Right lobe of liver (tissue), 6 donors: ENCODE data around the gene DLGAP4. TPM values are rescaled to one million over a fixed set of nuclear protein-coding genes. Genes with fewer than 3 reads are reported as not detected.

Experiments used
- ATAC-seq, 4 donors: fragments of 200-7000 bp; cut with Tn5 transposase; one replicate each; pipeline ENCODE4 v1.9.1; 2020; ENCODE audit warnings: mild to moderate bottlenecking in 4 of 4, moderate library complexity in 4 of 4
- DNase-seq, 3 donors: peaks; one replicate each; pipeline ENCODE4 v3.0.0-alpha.2; 2020
- H3K27ac ChIP-seq, 3 donors: fragments of 200-600 bp; one replicate each; pipeline ENCODE4 v1.8.0; 2022
- H3K27me3 ChIP-seq, 2 donors: fragments of 200-600 bp; one replicate each; pipeline ENCODE4 v1.8.0; 2022
- H3K36me3 ChIP-seq, 4 donors: fragments of 200-600 bp; sonication (generic) in 1 of 4; one replicate each; pipeline versions ENCODE4 v1.5.1 to v1.8.0; 2017 to 2022; ENCODE audit warnings: control low read depth in 1 of 4
- H3K4me1 ChIP-seq, 4 donors: fragments of 200-600 bp; sonication (generic) in 1 of 4; one replicate each; pipeline versions ENCODE4 v1.5.1 to v1.8.0; 2017 to 2022; ENCODE audit warnings: control low read depth in 1 of 4
- H3K4me3 ChIP-seq, 3 donors: fragments of 200-600 bp; one replicate each; pipeline ENCODE4 v1.8.0; 2022
- H3K9me3 ChIP-seq, 4 donors: fragments of 200-600 bp; sonication (generic) in 1 of 4; one replicate each; pipeline versions ENCODE4 v1.5.1 to v1.8.0; 2017 to 2022; ENCODE audit warnings: control low read depth in 1 of 4
- CTCF ChIP-seq, 4 donors: fragments of 200-600 bp in 3 of 4; fragments of 450-650 bp in 1 of 4; IDR thresholded peaks; one replicate each; pipeline versions ENCODE4 v1.5.1 to v1.8.0; 2016 to 2022; ENCODE audit warnings: antibody characterized with exemption in 4 of 4, mild to moderate bottlenecking in 2 of 4
- POLR2A ChIP-seq: fragments of 450-650 bp; IDR thresholded peaks from one replicate; pipeline ENCODE4 v1.6.1; 2017; ENCODE audit warnings: antibody characterized with exemption, mild to moderate bottlenecking
- WGBS: methylation state at CpG from one replicate; pipeline ENCODE4 v1.1.6; 2018; ENCODE audit warnings: low coverage, low lambda C conversion rate; ENCODE audit not compliant: insufficient coverage; ENCODE audit errors: missing lambda C conversion rate; 5-methylcytosine and 5-hydroxymethylcytosine counted together
- intact Hi-C, 2 donors: fragments of 100-400 bp; cut with DNase I; formaldehyde crosslinking; loops; one replicate each; pipeline versions ENCODE4 v1.11.2 to v1.14.1; 2022
- total RNA-seq, 6 experiments: library from RNA; depleted of rRNA in 2 of 6; stranded (reverse); fragments of >200 nt in 2 of 6; fragmentation: NEBNext Ultra II Directional in 3 of 6; extraction: Animal tissue kit (Norgen Biotek cat#: 25700) in 3 of 6; gene quantifications; one replicate each; pipeline versions ENCODE4 v1.1.0 to v1.2.4, GENCODE V29; 2016 to 2023
- donor health status: DM: no; HTN: yes; CAD: no.
- donor health status: DM: no; HTN: no; CAD: no.
- donor health status: DM: no; HTN: no; CAD: no.
- donor health status: DM: no; HTN: yes; CAD: no.
- donor health status: DM: no; HTN: yes; CAD: no.

DLGAP4 gene
- total RNA-seq, 6 experiments from 2014 or later, result 15.5 to 35.1 (median 23.2) TPM

DNA sequence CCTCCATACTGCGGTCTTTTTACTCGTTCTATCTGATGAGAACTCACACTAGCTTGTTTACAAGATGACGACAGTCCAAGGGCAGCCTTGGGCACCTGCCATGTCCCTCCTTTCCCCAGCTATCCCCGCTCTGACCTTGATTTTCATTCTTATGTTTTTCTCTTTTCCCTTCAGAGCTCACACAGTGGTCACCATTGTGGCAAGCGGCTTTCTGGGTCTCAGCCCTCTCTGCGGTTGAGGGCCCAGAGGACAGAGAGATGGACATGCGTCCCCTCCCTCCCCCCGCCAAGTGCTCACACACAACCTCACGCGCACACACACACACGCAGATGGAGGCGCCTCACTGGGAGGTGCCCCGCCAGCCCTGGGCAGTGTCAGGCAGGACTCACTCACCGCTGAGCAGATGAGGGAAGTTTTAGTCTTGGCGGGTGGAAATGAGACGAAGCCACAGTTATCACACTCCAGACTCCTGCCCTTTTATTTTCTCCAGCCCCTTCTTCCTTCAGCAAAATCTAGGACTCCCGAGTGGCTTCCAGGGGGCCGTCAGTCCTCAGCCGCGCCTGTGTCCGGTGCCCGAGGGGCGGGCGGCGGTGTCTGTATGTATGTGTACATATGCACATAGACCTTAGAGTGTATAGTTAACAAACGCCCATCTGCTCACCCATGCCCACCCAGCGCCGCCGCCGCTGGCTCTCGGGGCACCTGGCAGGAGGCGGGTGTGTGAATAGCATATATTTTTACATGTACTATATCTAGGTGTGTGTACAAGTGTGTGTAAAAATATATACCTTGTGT is 221.4 kb downstream of the DLGAP4 start:
- 93% methylated on average over 14 of the region's 32 CpGs for WGBS
- Histone ChIP-seq H3K9me3 (no peaks in the 10 kb centered on the region), H3K27ac (no peak overlapping the region), H3K4me3 (no peak overlapping the region), H3K36me3 (peaks cover 0 to 38% (median 14%) of the 10 kb centered on the region in 4 donors), H3K27me3 (no peaks in the 10 kb centered on the region), H3K4me1 (no peaks in the 10 kb centered on the region)
- TF ChIP-seq CTCF (IDR thresholded peaks at IDR 0.05) (no peak), POLR2A (no peak)
- ATAC-seq (peak in 2 of 4 donors; percentile 13 to 18), DNase-seq (no peak)
- intact Hi-C loops, result no loop called here

GRCh38 chr20:36528176-36528874 is 222.2 kb downstream of the DLGAP4 start:
- peaks cover 0 to 38% (median 14%) of the 10 kb centered on the region in 4 donors for H3K36me3 ChIP-seq
- no peaks in the 10 kb centered on the region for H3K27me3 ChIP-seq
- WGBS, result 94% methylated on average over 5 of the region's 18 CpGs
- TF ChIP-seq POLR2A (no peak), CTCF (IDR thresholded peaks at IDR 0.05) (no peak)
- no peaks in the 10 kb centered on the region for H3K4me1 ChIP-seq
- intact Hi-C loops, result no loop called here
- no peaks in the 10 kb centered on the region for H3K9me3 ChIP-seq
- ATAC-seq (no peak), DNase-seq (no peak)
- no peak overlapping the region for H3K27ac ChIP-seq
- H3K4me3 ChIP-seq, result no peak overlapping the region

DNA sequence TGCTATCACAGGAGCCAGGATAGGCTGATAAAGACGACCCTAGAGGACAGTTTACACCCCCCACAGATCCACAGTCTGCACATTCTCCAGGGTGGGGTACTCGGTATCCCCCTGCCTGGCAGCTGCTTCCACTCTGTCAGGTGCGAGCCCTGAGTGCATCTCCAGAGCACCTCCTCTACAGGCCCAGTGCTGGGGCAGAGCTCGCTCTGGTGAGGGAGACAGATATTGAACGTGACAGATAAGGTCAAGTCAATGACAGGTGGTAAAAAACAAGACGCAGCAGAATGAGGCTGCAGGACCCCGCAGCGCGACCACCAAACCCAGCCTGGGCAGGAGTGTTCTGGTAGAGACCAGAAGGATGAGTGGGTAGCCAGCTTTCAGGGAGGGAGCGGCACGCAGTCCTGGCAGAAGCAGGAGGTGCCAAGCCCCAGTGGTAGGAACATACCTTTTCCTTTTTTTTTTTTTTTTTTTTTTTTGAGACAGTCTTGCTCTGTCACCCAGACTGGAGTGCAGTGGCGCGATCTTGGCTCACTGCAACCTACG is 222.8 kb downstream of the DLGAP4 start:
- WGBS, result 81% methylated on average over 12 of the region's 14 CpGs

DNA sequence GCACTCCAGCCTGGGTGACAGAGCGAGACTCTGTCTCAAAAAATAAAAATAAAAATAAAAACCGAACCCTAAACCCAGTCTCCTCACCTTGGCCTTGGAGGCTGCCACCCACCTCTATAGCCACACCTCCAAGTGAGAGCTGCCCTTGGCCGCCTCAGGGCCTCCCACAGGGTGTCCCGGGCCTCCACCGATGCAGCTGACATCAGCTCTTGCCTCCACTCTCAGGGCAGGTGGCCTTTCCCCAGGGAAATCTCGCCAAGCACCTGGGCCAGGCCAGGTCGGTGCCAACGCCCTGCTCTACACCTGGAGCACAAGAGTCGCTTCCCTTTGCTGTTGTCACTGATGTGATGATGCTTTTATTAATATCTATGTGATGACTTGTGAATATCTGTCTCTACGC is 226.2 kb downstream of the DLGAP4 start:
- Histone ChIP-seq H3K27me3 (no peaks in the 10 kb centered on the region), H3K36me3 (peaks cover 0 to 5% (median 2%) of the 10 kb centered on the region in 4 donors), H3K4me1 (no peaks in the 10 kb centered on the region), H3K27ac (no peak overlapping the region), H3K4me3 (no peak overlapping the region), H3K9me3 (no peaks in the 10 kb centered on the region)
- ATAC-seq, result peak in 1 of 4 donors; percentile 17
- intact Hi-C loops, result no loop called here
- TF ChIP-seq POLR2A, result no peak
- TF ChIP-seq CTCF (IDR thresholded peaks at IDR 0.05), result no peak
- no peak for DNase-seq
- 80% methylated on average over 6 of the region's 10 CpGs for WGBS

More for the DNA sequence above, 222.8 kb downstream of the DLGAP4 start:
- Histone ChIP-seq H3K9me3 (no peaks in the 10 kb centered on the region), H3K4me3 (no peak overlapping the region), H3K27ac (no peak overlapping the region), H3K27me3 (no peaks in the 10 kb centered on the region), H3K4me1 (no peaks in the 10 kb centered on the region), H3K36me3 (peaks cover 0 to 36% (median 14%) of the 10 kb centered on the region in 4 donors)
- TF ChIP-seq CTCF (IDR thresholded peaks at IDR 0.05), result no peak
- TF ChIP-seq POLR2A, result no peak
- DNase-seq (no peak), ATAC-seq (no peak)
- intact Hi-C loops, result no loop called here
